HG02759 (cell line): Measurements from ENCODE around the gene SNCA.

Experiments used
- ATAC-seq: cut with Tn5 transposase; IDR thresholded peaks from one replicate; pipeline ENCODE4 v1.9.1; 2021; ENCODE audit warnings: mild to moderate bottlenecking, moderate library complexity; ENCODE audit not compliant: unreplicated experiment

SNCA gene

DNA sequence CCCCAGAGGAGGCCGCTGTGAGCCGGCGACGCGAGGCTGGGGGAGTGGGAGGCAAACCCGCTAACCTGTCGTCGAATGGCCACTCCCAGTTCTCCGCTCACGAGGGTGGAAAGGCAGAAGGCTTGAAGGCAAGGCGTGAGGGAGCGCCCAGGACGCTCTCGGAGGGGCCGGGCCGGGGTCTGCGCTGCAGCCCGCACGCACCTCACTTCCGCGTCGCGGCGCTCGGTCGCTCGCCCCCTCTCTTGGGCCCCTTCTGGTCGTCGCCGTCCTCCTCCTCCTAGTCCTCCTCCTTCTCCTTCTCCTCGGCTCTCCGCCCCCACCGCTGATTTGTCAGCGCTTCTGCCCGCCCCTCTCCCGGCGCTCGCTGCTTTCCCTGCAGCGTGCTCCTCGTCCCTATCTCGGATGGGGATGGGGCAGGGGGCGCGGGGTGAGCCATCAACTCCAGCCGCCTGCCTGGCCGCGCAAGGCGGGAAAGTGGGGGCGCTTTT, at the start of gene SNCA:
Gene SNCA, minus strand, starts transcription at position 265 of the 488 bp plus-strand sequence. CDS start 1,494 bp downstream, outside the sequence.
- ATAC-seq: peak; percentile 41

DNA sequence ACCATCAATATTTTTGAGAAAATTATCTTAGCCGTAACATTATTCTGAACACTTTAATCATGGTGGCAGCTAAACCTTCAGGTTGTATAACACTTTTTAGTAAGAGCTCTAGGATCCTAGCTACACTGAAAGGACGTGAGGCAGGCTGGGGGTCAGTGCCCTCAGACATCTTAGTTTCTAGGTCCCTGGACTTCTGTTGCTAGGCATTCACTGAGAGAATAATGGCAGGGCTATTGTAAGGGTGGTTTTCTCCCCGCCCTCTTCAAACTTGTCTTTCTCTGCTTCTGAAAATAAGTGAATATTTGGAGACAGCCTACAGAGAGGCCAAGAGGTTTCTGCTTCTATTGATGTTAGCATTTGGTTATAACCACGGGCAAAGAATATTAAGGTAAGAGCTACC, 42.3 kb upstream of the SNCA start:
- ATAC-seq: no peak

DNA sequence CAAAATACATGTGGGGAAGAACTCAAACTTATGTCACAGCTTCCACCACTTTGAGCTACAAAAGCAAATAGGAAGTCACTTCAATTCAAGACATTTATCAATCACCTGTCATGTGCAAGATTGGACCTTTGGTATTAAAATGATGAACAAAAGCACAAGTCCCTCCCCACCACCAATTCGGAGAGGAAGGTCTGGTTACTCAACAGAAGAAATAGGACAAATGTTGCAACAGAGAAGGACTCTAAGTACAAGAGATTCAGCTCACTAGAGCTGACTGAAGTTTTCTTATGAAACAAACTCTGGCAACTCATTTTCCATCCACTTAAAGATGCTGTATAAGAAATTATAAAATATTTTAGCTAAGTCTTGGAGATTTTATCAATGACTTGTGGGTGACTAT, 41.6 kb upstream of the SNCA start:
- no peak for ATAC-seq

DNA sequence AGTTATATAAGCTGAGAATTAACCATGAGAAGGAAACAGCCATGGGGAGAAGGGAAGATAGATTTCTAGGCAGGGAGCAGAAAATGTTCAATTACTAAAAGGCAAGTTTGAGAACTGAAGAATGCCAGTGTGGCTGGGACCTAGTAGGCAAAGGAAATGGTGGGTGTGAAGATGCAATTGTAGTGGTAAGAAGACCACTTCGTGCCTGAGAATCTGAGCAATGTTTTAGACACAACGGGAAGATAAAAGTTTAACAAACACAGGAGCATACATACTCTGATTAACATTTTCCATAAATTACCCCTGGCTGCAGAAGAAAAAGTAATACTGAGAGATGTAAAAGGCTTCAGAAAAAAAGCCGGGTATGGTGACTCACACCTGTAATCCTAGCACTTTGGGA, 39.6 kb upstream of the SNCA start:
- no peak for ATAC-seq

DNA sequence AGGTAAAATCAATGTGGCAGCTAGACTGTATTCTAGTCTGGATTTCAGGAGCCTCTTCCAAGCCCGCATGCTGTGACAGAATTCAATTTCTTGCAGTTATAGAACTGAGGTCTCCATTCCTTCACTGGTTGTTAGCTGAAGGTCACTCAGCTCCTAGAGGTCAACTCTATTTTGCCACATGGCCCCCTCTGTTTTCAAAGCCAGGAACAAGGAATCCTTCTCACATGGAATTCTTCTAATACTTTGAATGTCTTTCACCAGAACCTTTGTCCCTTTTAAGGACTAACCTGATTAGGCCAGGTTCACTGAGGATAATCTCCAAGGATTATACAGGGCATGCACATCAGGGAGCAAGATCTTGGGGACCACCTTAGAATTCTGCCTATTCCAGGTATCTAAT, 34.2 kb upstream of the SNCA start:
- ATAC-seq: no peak

DNA sequence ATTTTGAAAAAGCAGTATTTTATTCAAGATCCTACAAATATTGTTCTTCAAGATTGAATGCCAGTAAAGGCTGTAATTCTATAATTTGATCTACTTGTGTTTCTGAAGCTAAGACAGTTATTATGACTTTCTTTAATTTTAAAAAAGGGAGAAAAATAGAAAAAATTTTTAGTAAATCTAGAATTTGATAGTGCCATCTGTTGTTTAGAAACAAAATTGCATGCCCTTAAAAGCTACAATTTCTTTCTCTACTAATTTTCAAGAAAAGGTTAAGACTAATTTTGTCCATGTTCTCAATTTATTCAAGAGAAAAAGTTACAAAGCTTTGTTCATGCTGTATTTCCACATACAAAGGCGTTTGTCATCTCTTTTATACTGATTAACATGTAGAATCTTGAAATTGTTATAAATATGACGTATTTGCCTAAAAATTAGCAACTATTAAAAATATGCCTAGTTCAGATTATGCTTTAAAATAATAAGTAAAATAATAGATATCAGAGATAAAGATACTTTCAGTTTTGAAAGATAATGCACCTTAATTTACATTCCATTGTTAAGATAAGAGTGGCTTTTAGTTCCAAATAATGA, 32.1 kb upstream of the SNCA start:
- ATAC-seq: no peak

DNA sequence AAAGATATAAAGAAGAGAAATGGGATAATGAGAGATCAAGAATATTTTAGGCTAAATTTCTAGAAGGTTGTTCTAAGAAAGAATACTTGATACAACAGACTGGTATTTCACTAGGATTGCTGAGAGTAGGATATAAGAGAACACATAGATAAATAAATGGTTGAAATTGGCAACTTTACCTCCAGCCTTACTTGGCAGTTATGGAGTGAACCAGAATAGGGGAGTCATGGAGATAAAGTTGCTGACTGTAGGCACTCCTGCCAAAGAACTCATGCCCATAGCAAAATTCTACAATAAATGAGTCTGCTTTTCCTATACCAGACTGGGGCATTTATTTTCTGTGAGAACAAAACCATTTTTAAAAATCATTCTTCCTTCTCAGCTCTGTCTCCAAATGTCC, 31.3 kb upstream of the SNCA start:
- no peak for ATAC-seq

DNA sequence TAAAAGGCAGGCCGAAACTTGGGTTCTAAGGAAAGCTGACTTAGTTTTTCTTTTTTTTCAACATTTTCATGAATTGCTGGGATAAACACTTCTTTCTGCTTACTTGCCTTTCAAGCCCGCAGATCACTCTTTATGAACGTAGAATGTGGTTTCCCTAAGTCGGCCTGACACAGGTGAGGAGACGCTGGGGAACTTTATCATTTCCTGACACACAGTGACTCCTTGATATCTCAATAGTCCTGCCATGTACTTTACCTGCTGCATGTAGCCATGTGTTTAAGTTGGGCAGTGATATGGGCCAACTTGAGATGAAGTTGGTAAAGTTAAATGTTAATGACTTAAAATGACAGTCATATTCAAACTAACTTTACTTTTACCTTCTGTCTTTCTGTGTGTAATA, 26.6 kb upstream of the SNCA start:
- no peak for ATAC-seq

DNA sequence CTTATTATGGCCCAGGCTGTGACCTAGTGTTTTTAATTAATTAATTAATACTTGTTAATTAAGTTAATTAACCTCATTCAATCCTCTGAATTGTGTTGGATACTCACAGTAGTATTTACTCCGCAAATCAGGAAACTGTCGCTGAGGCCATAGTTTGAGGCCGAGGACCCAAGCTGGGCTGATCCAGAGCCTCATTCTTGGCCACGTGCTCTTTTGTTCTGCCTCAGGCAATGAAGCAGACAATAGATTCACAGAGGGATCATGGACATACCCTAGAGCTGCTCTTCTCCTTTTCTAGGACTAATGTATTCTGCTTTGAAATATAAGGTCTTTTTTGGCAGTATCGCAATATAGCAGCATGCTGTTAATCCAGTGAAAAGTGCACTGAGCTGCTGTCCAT, 24.0 kb upstream of the SNCA start:
- no peak for ATAC-seq

DNA sequence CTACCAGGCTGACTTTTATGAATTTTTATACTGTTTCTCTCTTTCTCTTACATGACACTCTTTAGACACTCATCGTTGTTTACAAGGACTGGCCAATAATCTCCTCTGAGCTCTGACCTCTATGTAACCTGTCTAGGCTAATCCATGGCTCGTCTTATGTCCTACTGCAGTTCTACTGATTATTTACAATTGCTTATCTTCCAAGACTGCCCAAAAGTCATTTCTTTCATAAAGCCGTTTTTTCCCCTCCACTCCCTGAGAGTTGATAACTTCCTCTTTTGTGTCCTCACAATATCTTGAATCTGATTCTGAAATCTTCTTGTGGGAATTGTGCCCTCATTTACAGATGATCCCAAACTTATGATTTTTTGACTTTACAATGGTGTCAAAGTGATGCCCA, 18.3 kb upstream of the SNCA start:
- ATAC-seq: no peak

DNA sequence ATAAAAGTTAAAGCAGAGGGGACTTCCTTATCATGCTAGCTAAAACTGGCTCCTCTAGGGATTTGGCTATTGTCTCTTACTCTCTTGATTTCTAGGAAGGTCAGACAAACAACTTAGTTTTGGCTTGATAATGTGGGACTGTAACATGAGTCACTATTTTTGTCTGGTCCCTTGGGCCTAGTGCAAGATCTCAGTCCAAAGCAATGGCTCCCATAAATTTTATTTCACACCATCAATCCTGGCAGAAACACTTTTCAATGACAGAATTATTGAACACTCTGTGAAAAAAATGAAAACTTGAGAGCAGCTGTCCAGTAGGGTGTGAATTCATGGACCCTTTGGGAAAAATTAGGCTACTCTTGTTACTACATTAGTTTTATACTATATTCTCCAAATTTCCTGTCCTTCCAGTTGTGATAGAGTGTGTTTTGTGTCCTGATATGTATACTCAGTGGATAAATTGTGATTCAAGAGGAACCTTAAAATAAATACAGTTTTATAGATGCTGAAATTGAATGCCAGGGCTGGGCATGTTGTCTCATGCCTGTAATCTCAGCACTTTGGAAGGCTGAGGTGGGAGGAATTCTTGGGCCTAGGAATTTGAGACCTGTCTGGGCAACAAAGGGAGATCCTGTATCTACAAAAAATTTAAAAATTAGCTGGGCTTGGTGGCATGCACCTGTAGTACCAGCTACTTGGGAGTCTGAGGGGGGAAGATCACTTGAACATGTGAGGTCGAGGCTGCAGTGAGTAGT, 10.8 kb upstream of the SNCA start:
- no peak for ATAC-seq

DNA sequence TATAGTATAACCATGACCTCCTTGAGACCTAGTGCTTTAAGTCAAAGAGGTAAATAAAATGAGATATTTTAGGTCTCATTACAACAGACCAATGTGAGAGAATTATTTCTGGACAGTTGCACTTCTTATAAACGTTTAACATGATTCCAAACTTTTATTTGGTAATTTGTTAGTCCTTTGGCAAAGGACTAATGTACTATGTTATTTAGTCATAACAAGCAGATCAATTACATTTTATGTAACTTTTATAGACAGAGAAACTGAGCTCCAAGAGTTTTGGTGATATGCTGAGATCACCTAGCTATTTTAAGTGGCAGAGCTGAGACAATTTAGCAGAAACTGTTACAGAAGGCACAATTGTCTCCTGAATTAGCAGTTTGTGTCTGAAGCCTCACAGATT, 2.6 kb upstream of the SNCA start:
- ATAC-seq: no peak

DNA sequence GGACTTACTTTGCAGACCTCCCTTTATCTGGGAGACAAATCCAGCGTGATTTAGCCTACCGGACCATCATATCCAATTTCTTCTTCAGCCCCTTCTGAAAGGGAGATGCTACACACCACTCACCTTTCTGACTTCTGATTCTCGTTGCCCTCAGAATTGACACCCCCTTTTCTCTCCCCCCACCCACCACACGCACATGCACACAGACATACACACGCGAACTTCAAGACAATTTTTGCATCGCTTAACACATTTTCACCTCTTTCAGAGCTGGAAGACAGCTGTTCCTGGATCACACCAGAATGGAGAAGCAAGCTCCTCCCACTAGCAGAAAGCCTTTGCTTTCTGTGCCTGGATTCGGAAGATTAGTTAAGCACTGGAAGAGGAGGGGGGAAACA, 1.0 kb upstream of the SNCA start:
- no peak for ATAC-seq

DNA sequence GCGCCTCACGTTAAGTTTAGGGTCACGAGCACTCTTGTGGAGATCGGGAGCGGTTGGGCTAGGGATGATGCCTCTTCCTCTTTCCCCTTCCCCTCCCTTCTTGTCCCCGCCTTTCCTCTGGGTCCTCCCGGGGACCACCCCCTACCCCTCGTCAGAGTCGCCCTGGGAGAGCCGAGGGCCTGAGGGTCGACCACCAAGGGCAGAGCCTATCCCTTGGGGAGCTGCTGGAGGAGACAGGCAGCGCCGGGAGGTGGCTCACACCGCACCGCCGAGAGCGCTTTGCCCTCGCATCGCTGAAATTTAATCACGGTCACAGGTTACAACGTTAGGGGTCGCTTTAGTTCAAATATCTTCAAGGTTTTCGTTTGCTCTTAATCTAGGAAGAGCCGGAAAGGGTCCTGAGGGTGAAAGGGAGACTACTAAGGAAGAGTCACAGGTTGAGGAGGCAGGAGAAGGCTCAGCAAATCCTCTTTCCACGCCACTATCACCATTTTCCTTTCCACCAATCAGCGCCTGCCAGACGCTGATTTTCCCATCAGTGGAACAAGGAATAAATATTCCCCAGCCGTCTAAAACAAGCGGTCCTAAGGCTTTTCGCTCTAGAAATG, 528 bp upstream of the SNCA start:
- peak; percentile 50 for ATAC-seq

DNA sequence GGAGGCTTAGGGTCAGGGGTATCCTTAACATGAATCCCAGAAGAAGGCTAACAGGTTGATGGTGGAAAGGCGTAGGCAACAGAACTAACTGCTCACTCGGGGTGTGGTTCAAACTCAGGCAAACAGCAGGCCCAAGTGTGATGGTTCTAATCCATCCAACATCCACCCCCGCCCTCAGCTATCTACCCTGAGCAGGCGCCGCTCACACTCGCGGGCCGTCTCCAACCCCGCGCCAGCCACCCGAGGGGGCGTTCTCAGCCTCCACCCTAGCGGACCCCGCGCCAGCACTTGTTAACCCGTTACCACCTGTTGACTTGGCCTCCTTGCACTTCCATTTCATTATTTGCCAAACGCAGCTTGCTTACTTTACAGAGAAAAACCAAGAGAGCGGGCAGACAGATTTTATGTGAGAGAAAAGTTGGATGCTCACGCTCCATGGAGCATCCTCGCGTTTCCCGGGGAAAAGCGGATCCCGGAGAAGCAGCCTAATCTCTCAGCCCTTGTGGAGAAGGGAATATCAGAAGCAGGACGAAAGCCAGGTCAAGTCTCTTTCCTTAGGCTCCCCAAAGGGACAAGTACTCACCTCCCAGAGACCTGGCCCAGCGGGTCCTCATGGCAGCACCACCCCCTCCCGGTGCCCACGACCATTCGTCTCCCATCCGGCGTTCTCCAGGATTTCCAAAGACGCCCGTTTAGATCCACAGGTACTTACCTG, 773 bp downstream of the SNCA start:
- no peak for ATAC-seq

DNA sequence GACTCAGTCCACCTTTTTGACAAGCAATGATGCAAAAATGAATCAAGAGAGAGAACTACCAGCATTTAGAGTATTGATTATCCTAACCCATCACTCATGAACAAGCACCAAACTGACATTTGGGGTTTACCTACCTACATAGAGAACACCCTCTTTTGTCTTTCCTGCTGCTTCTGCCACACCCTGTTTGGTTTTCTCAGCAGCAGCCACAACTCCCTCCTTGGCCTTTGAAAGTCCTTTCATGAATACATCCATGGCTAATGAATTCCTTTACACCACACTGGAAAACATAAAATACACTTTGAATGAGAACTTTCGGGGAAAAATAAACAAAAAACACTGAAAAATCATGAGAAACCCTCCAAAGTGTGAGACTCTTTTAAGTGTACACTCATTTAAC, 1.5 kb downstream of the SNCA start:
- no peak for ATAC-seq

DNA sequence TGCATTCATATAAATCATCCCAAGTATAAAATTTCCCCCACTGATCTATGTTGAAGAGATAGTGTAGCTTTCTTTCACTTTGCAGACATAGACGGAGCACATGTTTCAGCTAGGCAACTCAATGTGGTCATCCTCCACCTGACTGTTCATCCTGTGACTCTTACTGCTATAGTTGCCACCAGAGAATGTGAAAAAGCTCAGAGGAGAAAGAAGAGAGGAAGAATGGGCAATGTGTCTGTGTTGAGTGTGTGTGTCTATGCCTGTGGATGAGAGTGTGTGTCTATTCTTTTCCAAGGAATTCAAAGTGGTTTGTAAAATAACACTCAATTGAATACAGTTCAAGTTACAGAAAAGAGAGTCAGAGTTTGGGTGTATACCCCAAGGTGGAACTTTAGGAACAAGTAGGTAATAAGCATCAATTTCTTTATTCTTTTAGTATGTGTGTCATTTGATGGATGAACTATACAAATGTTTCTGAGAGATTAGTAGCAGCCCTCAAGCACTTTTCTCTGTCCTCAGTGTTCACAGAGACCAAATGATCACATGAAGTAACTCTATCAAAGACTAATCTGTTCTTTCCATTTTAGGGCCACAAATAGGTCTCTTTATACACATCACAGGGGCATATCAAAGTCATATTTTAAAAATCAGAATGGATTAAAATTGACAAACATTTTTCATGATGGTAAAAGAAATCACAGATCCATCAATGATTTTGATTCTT, 2.3 kb downstream of the SNCA start:
- no peak for ATAC-seq

DNA sequence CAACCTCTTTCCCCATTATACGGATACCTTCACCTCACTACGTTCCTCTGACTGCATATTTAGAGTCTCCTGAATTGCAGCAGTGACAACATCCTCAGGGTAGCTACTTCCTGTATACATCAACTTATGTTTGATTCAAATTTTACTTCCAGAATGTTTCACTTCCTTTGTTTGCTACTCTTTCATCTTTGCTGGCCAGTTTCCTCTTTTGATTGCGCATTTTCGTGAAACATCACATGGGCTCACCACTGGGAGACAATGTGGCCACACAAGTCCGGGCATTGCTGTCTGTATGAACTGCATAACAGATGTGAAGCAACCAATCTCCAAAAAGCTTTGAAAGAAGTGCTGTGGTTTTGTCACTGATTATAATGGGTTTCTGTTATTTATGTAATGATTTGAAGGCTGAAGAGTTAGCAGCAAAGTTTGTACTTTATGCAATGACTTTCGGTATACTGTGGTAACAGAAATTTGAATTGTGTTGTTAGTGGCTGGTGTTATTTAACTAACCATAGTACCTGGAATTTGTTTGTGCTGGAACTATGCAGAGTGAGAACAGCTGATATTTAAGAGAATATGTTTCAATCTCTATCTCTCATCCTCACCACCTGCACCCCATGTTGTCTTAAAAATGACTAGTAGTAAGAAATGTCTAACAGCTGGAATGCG, 7.4 kb downstream of the SNCA start:
- peak; percentile 91 for ATAC-seq

DNA sequence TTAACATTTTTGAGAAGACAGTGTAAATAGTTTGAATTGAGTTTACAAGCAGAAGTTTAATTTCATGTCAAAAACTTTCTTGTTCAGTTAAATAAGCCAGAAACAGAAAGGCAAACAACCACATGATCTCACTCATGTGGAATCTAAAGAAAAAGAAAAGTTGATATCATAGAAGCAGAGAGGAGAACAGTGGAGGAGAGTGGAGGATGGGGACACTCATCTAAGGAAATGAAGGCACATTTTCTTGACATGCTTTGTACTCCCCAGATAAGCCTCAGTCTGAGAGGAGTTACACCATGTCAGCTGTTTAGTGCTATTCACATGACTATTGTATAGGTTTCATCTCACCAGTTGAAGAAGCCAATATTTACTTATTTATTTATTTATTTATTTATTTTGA, 13.5 kb downstream of the SNCA start:
- ATAC-seq: no peak

DNA sequence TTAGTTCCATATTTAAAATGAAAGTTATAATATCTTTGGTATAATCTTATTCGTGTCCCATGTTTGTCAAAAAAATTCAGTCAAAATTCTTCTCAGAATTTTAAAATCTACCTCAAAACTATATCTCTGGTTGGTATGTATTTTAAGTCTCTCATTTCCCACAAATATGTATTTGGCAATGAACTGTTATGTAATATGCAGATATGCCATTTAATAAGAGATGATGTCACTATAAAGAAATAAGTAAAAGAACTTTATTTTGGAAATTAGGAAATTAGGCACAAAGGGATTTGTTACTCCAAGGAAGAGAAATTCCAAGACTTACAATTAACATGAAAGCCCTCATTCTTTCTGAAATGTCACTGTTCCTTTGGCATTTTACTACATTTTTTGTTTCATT, 15.3 kb downstream of the SNCA start:
- ATAC-seq: no peak
